ENCODE data around the gene SRGAP2C. TPM values are rescaled to one million over a fixed set of nuclear protein-coding genes. Genes with fewer than 3 reads are reported as not detected.
"Not testable (repeated sequence)": the region's sequence is repeated elsewhere in the genome, so short reads cannot be mapped to it uniquely, and the experiment has no call there.

The SRGAP2C gene
- polyA plus RNA-seq, 3 donors: 1.8 to 7.5 (median 2.8) TPM

DNA sequence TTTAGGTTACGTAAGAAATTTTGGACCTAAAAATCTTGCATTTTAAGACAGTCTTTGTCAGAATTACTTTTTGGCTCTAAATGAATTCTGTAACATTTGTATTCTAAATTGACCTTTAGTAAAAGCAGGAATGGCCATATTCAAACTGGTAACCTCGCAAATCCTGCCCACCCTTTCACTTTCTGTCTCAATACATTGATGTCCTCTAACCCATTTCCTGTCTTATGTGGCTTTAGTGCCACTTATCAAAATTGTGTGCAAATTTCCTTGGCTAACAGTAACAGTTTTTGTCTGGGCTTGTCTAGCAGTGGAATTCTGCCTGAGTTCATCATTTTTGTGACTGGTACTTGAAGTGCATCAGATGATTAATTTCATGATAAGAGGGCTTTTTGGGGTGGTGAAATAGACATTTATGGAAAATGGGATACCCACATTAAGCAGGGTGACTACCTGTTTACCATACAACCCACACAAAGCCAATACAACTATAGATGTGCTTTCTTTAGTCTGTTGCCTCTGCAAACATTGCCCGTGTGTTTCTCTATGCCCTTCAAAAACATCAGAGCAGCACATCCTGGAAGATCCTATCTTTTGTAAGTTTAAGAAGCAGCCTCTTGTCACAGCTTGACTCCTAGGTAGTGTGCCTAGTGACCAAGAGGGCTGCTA lies 205.3 kb downstream of the SRGAP2C start:
- WGBS, 3 donors: no CpG with 5 or more reads among the region's 3 CpGs
- not testable (repeated sequence) for H3K27ac ChIP-seq (ENCODE audit: low read depth, low read length)

DNA sequence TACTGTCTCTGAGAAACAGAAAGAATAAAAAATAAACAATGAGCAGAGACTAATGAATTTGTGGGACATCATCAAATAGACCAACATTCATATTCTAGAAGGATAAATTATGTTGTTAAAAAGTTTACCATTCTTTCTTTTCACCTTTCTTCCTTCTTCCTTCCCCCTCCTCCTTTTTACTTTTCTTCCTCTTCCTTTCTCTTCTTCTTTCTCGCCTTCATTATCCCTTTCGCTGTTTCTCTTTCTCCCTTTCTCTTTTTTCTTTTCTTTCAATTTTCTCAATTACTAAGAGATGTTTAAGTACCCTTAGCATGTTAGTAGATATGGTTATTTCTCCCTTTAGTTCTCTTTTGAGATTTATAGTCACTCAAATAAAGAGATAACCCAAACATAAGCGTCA lies 207.4 kb downstream of the SRGAP2C start:
- H3K27ac ChIP-seq (ENCODE audit: low read depth, low read length): not testable (repeated sequence)
- WGBS, 3 donors: 93 to 98% (median 94%) methylated on average over 2 to 3 of the region's 3 CpGs

DNA sequence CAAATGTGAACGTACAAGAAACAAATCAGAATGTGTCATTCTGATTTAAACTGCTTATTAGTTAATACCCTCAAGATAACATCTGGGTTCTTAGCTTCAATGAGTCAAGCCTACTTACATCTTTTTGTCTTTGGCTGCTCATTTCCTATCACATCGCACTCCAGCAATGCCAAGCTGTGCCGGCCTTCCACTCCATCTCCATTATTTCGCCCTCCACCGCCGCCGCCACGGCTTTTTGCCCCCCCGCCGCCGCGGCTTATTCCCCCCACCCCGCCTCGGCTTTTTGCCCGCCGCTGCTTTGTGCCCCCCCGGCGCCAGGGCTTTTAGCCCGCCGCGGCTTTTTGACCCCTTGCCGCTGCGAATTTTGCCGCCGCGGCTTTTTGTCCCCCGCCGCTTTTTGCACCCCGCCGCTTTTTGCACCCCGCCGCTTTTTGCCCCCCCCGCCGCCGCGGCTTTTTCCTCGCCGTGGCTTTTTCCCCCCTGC lies 211.0 kb downstream of the SRGAP2C start:
- not testable (repeated sequence) for H3K27ac ChIP-seq (ENCODE audit: low read depth, low read length)

DNA sequence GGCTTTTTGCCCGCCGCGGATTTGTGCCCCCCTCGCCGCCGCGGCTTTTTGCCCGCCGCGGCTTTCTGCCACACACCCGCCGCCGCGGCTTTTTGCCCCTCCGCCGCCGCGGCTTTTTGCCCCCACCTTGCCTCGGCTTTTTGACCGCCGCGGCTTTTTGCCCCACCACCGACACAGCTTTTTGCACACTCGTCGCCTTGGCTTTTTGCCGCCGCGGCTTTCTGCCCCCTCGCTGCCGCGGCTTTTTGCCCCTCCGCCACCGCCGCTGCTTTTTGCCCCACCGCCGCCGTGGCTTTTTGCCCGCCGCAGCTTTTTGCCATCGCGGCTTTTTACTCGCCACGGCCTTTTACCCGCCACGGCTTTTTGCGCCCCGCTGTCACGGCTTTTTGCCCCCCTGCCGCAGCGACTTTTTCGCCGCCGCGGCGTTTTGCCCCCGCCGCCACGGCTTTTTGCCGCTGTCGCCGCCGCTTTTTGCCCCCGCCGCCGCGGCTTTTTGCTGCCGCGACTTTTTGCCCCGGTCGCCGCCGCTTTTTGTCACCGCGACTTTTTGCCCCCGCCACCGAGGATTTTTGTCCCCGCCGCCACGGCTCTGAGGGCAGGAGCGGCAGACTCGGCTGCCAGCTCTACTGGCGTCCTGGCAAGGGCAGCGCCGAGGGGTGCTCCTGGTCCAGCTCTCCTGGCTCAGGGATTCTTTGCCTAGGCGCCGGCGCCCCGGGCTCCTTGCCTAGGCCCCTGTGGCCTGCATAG lies 211.7 kb downstream of the SRGAP2C start:
- 2 to 9% (median 6%) methylated on average over 41 to 69 of the region's 88 CpGs for WGBS, 3 donors
- not testable (repeated sequence) for H3K27ac ChIP-seq (ENCODE audit: low read depth, low read length)

More for the DNA sequence above, 211.0 kb downstream of the SRGAP2C start:
- WGBS, 3 donors: 4% methylated on average over 23 to 38 of the region's 38 CpGs

DNA sequence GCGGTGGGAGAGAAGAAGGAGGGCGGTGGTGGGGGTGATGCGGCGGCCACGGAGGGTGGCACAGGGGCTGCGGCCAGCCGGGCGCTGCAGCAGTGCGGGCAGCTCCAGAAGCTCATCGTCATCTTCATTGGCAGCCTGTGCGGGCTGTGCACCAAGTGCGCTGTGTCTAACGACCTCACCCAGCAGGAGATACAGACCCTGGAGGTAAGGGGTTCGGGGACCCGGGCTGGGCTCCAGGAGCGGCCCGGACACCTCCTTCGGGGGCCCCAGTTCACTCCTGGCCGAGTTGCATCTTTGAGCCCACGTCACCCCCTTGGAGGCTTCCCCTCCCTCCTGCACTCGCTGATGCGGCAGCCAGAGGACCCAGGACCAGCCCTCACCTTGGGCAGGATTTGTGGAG lies 212.3 kb downstream of the SRGAP2C start:
- 35 to 44% (median 43%) methylated on average over 10 to 17 of the region's 22 CpGs for WGBS, 3 donors
- not testable (repeated sequence) for H3K27ac ChIP-seq (ENCODE audit: low read depth, low read length)

DNA sequence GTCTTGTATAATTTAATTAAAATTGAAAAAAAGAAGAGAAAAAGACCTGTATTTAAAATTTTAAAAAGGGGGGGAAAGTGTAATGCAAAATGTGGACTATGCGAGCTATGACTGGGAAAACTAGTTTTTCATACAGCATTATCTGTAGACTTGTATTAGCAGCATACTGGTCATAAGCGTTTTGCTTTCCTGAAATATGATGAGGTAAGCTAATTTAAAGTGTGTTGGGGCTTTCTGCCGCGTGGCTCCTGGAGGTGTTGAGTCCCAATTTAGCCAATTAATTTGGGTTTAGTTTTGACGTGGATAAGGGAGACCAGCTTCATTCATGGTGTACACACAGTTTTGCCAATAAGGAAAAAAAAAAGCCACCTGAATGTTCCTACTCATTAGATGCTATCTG lies 214.4 kb downstream of the SRGAP2C start:
- not testable (repeated sequence) for H3K27ac ChIP-seq (ENCODE audit: low read depth, low read length)
- WGBS, 3 donors: 46 to 78% (median 71%) methylated on average over 2 to 5 of the region's 5 CpGs

DNA sequence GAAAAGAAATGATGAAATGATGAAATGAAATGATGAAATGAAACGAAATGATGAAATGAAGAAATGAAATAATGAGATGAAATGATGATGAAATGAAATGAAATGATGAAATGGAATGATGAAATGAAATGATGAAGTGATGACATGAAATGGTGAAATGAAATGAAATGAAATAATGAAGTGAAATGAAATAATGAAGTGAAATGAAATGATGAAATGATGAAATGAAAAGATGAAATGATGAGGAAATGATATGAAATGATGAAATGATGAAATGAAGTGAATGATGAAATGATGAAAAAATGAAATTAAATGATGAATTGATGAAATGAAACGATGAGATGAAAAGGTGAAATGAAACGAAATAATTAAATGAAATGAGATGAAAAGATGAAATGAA lies 215.3 kb downstream of the SRGAP2C start:
- 85 to 90% (median 89%) methylated on average over 3 of the region's 3 CpGs for WGBS, 3 donors

DNA sequence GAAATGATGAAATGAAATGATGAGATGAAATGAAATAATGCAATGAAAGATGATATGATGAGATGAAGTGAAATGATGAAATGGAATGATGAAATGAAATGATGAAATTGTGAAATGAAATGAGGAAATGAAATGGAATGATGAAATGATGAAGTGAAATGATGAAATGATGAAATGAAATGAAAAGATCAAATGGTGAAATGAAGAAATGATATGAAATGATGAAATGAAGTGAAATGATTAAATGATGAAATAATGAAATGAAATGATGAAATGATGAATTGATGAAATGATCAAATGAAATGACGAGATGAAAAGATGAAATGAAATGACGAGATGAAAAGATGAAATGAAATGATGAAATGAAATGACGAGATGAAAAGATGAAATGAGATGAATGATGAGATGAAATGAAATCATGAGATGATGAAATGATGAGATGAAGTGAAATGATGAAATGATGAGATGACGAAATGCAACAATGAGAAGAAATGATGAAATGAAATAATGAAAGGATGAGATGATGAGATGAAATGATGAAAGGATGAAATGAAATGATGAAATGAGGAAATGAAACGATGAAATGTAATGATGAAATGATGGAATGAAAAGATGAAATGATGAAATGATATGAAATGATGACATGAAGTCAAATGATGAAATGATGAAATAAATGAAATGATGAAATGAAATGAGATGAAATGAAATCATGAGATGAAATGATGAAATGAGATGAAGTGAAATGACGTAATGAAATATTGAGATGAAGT lies 216.0 kb downstream of the SRGAP2C start:
- 84 to 85% (median 84%) methylated on average over 6 of the region's 6 CpGs for WGBS, 3 donors
- H3K27ac ChIP-seq (ENCODE audit: low read depth, low read length): not testable (repeated sequence)

More for the DNA sequence above, 215.3 kb downstream of the SRGAP2C start:
- H3K27ac ChIP-seq (ENCODE audit: low read depth, low read length): not testable (repeated sequence)

DNA sequence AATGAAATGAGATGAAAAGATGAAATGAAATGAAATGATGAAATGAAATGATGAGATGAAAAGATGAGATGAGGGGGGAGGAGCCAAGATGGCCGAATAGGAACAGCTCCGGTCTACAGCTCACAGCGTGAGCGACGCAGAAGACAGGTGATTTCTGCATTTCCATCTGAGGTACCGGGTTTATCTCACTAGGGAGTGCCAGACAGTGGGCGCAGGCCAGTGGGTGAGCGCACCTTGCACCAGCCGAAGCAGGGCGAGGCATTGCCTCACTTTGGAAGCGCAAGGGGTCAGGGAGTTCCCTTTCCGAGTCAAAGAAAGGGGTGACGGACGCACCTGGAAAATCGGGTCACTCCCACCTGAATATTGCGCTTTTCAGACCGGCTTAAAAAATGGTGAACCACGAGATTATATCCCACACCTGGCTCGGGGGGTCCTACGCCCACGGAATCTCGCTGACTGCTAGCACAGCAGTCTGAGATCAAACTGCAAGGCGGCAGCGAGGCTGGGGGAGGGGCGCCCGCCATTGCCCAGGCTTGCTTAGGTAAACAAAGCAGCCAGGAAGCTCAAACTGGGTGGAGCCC lies 216.7 kb downstream of the SRGAP2C start:
- not testable (repeated sequence) for H3K27ac ChIP-seq (ENCODE audit: low read depth, low read length)
- WGBS, 3 donors: 53 to 66% (median 58%) methylated on average over 18 to 22 of the region's 26 CpGs

DNA sequence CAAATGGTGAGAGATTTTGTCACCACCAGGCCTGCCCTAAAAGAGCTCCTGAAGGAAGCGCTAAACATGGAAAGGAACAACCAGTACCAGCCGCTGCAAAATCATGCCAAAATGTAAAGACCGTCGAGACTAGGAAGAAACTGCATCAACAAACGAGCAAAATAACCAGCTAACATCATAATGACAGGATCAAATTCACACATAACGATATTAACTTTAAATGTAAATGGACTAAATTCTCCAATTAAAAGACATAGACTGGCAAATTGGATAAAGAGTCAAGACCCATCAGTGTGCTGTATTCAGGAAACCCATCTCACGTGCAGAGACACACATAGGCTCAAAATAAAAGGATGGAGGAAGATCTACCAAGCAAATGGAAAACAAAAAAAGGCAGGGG lies 218.5 kb downstream of the SRGAP2C start:
- H3K27ac ChIP-seq (ENCODE audit: low read depth, low read length): not testable (repeated sequence)
- 85 to 90% (median 89%) methylated on average over 3 to 6 of the region's 7 CpGs for WGBS, 3 donors

DNA sequence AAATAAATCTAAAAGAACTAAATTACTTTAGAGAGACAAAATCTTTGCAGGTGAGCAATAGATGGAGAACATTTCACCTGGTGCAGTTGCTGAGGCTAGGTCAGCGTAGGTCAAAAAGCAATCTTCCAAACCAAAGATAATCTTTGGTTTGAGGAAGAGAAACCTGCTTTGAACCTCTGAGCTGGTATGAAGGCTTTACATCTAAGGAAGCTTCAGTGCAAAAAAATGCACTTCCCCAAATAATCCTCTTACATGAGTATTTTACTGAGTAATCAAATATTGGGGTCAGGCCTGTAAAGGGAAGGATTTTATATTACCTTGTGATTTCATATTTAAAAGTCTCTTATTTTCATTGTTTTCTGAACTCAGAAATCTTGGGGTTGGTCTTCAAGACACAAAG lies 223.6 kb downstream of the SRGAP2C start:
- WGBS, 3 donors: 80 to 85% (median 84%) methylated on average over 1 of the region's 1 CpG
- no peak overlapping the region for H3K27ac ChIP-seq (ENCODE audit: low read depth, low read length)

DNA sequence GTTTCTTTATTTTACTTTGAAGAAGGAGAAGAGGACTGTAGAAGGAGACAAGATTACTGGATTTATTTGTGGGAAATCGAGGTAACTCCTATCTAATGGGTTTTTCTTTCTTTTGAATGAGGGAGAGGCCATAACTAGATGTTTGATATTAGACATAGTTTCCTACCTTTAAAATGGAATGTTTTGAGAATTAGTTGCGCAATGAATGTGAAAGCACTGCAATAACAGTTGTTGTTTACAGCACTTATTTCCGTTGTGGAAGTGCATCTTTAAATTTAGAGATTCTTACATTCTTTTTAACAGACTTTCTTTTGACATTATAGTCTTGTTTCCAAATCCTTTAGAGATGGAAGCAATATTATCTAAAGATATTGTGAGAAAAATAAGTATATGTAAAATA lies 229.0 kb downstream of the SRGAP2C start:
- no peak overlapping the region for H3K27ac ChIP-seq (ENCODE audit: low read depth, low read length)
- 76 to 85% (median 85%) methylated on average over 3 of the region's 3 CpGs for WGBS, 3 donors

DNA sequence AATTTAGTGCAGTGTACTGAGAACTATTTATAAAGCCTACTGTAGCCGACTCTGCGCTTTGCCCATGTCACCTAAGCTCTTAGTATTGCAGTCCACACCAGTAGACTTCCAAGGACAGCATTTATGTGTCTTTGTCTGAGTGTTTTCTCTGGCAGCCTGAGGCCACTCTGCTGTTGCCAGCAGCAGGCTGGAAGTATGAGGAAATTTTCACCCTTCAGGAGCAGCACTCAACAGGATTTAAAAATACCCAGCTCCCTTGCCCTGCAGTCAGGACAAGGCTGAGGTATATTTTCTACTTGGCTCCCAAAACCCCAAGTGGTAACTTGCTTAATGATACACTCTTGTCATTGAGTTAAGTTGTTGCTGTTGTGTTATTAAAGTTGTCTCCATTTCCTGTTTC lies 230.1 kb downstream of the SRGAP2C start:
- WGBS, 3 donors: 66 to 89% (median 86%) methylated on average over 2 of the region's 2 CpGs
- no peak overlapping the region for H3K27ac ChIP-seq (ENCODE audit: low read depth, low read length)

DNA sequence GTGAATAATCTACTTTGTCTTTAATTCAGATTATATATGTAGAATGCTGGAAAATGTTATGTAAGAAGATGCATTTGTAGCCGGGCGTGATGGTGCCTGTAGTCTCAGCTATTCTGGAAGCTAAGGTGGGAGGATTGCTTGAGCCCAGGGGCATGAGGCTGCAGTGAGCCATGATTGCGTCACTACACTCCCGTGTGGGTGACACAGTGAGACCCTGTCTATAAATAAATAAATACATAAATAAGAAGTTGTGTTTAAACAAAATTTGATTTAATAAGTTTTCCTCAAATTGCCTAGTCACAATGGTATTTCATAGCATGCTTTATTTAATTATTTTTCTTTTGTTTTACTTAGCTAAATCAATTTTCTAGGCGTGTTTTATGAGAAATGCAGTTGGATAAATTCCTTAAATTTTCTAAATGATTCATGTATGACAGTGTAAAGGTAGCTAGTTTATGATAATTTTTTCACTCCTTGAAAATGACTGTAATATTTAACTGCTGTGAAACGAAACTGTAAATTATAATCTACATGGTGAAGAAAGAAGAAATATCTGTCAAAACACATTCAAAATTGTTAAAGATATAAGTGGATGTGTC lies 232.6 kb downstream of the SRGAP2C start:
- no peak overlapping the region for H3K27ac ChIP-seq (ENCODE audit: low read depth, low read length)
- 79 to 85% (median 84%) methylated on average over 6 of the region's 6 CpGs for WGBS, 3 donors

DNA sequence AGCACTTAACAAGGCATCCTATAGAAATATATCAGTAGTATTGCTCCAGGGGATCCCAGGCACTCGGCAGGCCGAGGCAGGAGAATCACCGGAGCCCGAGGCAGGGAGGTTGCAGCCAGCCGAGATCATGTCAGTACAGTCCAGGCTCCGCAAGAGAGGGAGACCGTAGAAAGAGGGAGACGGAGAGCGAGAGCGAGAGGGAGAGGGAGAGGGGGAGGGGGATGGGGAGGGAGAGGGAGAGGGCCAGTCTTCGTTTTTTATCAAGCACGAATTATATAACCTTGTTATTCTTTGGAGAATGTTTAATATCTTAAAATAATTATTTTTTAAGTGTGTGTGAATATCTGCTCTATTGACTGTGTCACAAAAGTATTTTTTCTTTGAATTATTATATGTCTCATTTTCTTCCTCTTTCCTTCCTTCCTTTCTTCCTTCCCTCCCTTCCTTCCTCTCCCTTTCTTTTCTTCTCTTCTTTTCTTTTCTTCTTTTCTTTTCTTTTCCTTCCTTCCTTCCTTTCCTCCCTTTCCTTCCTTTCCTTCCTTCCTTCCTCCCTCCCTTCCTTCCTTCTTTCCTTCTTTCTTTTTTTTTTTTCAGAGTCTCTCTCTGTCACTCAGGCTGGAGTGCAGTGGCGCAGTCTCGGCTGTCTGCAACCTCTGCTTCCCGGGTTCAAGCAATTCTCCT lies 233.7 kb downstream of the SRGAP2C start:
- 56 to 80% (median 61%) methylated on average over 15 of the region's 15 CpGs for WGBS, 3 donors

DNA sequence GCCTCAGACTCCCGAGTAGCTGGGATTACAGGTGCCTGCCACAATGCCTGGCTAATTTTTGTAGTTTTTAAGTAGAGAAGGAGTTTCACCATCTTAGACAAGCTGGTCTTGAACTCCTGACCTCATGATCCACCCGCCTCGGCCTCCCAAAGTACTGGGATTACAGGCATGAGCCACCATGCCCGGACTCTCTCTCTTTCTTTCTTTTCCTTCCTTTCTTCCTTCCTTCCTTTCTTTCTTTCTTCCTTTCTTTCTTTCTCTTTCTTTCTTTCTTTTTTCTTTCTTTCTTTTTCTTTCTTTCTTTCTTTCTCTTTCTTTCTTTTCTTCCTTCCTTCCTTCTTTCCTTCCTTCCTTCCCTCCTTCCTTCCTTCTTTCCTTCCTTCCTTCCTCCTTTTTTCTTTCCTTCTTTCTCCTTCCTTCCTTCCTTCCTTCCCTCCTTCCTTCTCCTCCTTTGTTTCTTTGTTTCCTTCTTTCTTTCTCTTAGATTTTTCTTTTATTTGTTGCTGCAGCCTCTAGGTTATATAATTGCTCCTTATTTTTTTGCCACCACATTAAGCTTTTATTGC lies 234.4 kb downstream of the SRGAP2C start:
- H3K27ac ChIP-seq (ENCODE audit: low read depth, low read length): not testable (repeated sequence)
- 82 to 88% (median 86%) methylated on average over 4 of the region's 4 CpGs for WGBS, 3 donors

More for the DNA sequence above, 233.7 kb downstream of the SRGAP2C start:
- no peak overlapping the region for H3K27ac ChIP-seq (ENCODE audit: low read depth, low read length)

DNA sequence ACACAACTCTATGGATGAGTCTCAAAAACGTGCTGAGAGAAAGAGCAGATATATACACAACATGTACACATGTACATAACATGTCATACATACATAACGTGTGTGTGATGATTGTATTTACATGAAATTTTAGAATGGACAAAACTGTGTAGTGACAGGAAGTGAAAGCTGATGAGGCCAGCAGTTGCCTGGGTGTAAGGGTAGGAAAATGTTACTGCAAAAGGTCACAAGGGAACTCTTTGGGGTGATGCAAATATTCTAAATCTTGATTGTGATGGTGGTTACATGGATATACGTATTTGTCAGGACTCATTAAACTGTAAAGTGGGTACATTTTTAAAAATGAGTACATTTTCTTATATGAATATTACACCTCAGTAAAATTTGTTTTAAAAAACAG lies 236.7 kb downstream of the SRGAP2C start:
- not testable (repeated sequence) for H3K27ac ChIP-seq (ENCODE audit: low read depth, low read length)
- 67 to 81% (median 74%) methylated on average over 3 of the region's 3 CpGs for WGBS, 3 donors
